GM19043 (cell line): Measurements from ENCODE around the gene LYRM4.

ENCODE experiments used
- ATAC-seq: cut with Tn5 transposase; IDR thresholded peaks from one replicate; pipeline ENCODE4 v1.9.1; 2021; ENCODE audit warnings: low read depth; ENCODE audit not compliant: unreplicated experiment

The LYRM4 gene

DNA sequence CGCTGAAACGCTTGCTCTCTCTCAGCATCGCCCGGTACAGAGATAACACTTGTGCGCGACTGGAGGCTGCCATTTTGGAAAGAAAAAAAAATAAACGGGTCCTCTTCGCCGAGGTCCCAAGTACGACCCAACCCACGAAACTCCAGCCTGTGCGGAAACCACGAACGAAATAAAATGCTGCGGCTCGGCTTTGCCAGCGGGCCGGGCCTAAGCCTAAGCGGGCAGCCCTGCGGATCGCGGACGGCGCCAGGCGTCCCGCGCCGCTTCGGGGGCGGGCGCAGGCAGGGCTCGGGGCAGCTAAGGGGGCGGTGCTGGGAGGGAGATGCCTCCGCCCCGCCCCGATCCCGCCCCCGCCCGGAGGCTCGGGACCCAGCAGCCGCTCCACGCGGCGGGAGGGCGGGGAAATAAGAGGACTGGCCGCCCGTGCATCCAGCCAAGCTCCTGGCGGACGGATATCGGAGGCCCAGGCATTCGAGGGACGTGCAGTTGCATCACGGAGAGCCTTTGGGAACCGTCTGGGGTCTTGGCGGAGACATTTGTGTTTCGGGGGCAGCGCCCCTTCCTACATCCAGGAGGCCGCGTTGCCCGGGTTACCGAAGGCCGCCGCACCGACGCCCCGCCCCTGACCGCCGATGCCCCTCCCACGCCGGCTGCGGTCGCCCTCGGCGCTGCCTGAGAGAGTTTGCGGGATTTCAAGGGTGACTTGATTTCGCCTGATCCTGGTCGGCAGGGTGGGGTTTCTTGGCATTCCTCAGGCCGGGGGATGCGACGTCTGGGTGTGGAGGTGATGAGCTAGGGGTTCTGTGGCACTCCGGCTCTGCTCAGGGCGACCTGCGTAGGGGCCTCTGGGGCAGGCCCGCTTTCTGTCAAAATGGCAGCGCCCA, at the start of gene LYRM4, which contains the start of gene FARS2:
Gene LYRM4 (minus strand): TSS at position 290 of the 884 bp plus-strand sequence. CDS start 217 bp downstream, at position 73.
Gene FARS2 (plus strand): TSS at position 853 of the 884 bp plus-strand sequence.
- peak; percentile 67 for ATAC-seq

- ATAC-seq, result no peak
Observed at GRCh38 chr6:5308066-5308465, 47.3 kb upstream of the LYRM4 start.

GRCh38 chr6:5307058-5307457, 46.3 kb upstream of the LYRM4 start:
- ATAC-seq, result no peak

GRCh38 chr6:5305968-5306626, 45.3 kb upstream of the LYRM4 start:
- ATAC-seq, result no peak

DNA sequence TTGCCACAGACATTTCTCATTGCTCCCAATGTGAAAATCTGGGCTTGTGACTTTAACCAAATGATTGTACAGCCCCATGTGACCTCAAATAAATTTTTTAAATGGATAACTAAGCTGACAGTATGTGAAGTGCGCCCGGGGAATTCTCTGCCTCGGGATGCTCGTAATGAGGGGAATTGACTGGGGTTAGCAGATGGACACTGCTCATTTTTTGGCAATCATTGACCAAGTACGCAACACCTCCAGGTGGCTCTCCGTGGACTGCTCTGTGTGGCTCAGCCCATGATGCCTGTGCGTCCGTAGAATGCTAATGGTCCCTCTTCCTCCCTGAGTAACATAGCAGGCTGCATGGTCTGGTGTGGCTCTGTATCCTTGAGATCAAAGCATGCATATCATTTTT, 42.9 kb upstream of the LYRM4 start:
- ATAC-seq, result no peak

GRCh38 chr6:5302995-5303622, 42.4 kb upstream of the LYRM4 start:
- peak; percentile 69 for ATAC-seq

- peak; percentile 80 for ATAC-seq
Observed at GRCh38 chr6:5302220-5302946, 41.6 kb upstream of the LYRM4 start.

GRCh38 chr6:5300206-5300764, 39.5 kb upstream of the LYRM4 start:
- no peak for ATAC-seq

GRCh38 chr6:5295623-5296022, 34.9 kb upstream of the LYRM4 start:
- no peak for ATAC-seq

GRCh38 chr6:5294392-5295211, 33.9 kb upstream of the LYRM4 start:
- no peak for ATAC-seq

GRCh38 chr6:5293692-5294091, 32.9 kb upstream of the LYRM4 start:
- no peak for ATAC-seq

- ATAC-seq, result no peak
Observed at GRCh38 chr6:5292154-5292553, 31.4 kb upstream of the LYRM4 start.

GRCh38 chr6:5290500-5290899, 29.8 kb upstream of the LYRM4 start:
- ATAC-seq, result no peak

- no peak for ATAC-seq
Observed at GRCh38 chr6:5290097-5290496, 29.3 kb upstream of the LYRM4 start.

- no peak for ATAC-seq
Observed at GRCh38 chr6:5287966-5288297, 27.2 kb upstream of the LYRM4 start.

- no peak for ATAC-seq
Observed at GRCh38 chr6:5287205-5287965, 26.6 kb upstream of the LYRM4 start.

DNA sequence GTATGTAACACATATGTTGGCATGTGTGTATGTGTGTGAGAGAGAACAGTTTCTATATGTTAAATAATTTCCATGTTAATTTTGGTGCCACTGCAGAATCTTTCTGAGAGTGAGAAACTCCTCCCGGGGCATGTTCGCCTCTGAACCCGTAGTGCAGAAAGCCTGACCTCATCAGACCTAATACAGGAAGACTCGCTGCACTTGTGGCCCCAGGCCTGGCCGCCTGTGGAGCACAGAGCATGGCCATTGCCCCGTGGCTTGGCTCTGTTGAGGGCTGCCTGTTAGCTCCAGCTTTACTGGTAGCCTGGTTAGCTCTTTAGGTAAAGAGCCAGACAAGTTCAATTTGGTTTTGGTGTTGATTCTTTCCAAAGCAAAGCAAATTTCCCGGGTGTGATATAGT, 26.0 kb upstream of the LYRM4 start:
- no peak for ATAC-seq

- ATAC-seq, result no peak
Observed at GRCh38 chr6:5285526-5285925, 24.8 kb upstream of the LYRM4 start.

DNA sequence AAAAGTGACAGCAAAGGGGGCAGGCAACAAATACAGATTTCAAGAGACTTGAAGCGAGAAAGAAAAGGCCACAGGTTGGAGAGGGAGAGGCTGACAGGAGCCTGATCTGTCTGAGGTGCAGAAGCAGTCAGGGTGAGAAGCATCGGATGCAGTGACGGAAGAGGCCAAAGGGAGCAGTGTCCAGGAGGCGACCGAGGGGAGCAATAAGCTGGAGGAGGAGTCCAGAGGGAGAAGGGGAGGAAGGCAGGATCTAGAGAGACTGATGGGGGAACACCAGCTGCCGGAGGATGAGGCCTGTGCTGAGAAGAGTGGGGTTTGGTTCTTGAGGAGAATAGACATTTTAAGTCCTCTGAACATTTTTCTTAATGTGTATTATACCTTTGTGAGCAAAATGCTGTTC, 24.3 kb upstream of the LYRM4 start:
- no peak for ATAC-seq
